SU-DHL-6 (cell line): ENCODE measurements around the gene PRKCE.

Source experiments
- EZH2phosphoT487 ChIP-seq: fragments of 200-600 bp; sonication (generic), shearing (Covaris generic); conservative IDR thresholded peaks from 2 replicates; pipeline ENCODE4 v1.6.1; 2018; ENCODE audit warnings: mild to moderate bottlenecking, antibody characterized with exemption, low read length, moderate library complexity, mixed read lengths
- TF ChIP-seq, protein P1 (sequence below): fragments of 200-600 bp; sonication (generic); IDR thresholded peaks from one replicate; pipeline ENCODE4 v1.5.1; 2017; ENCODE audit warnings: antibody characterized with exemption, mild to moderate bottlenecking, low read length, moderate library complexity; ENCODE audit not compliant: insufficient read depth, poor library complexity, severe bottlenecking

DNA sequence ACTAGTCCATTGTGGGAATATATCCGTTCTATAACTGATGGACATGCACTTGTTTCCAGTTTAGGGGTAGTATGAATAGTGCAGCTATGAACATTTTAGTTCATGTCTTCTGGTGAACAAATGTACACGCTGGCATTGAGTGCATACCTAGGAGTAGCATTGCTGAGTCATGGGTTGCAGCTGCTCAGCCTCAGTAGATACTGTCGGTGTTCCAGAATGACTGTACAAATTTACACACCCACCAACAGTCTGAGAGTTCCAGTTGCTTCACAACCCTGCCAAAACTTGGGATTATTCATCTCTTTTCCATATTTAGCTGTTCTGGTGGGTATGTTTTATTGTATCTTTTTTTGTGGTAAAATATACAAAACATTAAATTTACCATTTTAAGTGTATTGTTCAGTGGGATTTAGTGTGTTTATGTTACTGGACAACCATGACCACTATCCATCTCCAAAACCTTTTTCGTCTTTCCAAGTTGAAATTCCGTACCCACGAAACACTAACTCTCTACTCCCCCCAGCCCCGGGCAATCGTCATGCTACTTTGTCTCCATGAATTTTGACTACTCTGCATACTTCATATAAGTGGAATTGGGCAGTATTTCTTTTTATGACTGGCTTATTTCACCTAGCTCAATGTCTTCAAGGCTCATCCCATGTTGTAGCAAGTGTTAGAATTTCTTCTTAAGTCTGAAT, 281.0 kb downstream of the PRKCE start:
- TF ChIP-seq, protein P1, sequence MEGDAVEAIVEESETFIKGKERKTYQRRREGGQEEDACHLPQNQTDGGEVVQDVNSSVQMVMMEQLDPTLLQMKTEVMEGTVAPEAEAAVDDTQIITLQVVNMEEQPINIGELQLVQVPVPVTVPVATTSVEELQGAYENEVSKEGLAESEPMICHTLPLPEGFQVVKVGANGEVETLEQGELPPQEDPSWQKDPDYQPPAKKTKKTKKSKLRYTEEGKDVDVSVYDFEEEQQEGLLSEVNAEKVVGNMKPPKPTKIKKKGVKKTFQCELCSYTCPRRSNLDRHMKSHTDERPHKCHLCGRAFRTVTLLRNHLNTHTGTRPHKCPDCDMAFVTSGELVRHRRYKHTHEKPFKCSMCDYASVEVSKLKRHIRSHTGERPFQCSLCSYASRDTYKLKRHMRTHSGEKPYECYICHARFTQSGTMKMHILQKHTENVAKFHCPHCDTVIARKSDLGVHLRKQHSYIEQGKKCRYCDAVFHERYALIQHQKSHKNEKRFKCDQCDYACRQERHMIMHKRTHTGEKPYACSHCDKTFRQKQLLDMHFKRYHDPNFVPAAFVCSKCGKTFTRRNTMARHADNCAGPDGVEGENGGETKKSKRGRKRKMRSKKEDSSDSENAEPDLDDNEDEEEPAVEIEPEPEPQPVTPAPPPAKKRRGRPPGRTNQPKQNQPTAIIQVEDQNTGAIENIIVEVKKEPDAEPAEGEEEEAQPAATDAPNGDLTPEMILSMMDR, result no peak
- TF ChIP-seq EZH2phosphoT487, result no peak
